GM19397 (cell line): Measurements from ENCODE around the gene MAP3K1.
"Not testable (repeated sequence)": the region's sequence is repeated elsewhere in the genome, so short reads cannot be mapped to it uniquely, and the experiment has no call there.

Experiments used
- ATAC-seq: cut with Tn5 transposase; IDR thresholded peaks from one replicate; pipeline ENCODE4 v1.9.1; 2021; ENCODE audit warnings: mild to moderate bottlenecking, moderate library complexity; ENCODE audit not compliant: unreplicated experiment

The MAP3K1 gene

DNA sequence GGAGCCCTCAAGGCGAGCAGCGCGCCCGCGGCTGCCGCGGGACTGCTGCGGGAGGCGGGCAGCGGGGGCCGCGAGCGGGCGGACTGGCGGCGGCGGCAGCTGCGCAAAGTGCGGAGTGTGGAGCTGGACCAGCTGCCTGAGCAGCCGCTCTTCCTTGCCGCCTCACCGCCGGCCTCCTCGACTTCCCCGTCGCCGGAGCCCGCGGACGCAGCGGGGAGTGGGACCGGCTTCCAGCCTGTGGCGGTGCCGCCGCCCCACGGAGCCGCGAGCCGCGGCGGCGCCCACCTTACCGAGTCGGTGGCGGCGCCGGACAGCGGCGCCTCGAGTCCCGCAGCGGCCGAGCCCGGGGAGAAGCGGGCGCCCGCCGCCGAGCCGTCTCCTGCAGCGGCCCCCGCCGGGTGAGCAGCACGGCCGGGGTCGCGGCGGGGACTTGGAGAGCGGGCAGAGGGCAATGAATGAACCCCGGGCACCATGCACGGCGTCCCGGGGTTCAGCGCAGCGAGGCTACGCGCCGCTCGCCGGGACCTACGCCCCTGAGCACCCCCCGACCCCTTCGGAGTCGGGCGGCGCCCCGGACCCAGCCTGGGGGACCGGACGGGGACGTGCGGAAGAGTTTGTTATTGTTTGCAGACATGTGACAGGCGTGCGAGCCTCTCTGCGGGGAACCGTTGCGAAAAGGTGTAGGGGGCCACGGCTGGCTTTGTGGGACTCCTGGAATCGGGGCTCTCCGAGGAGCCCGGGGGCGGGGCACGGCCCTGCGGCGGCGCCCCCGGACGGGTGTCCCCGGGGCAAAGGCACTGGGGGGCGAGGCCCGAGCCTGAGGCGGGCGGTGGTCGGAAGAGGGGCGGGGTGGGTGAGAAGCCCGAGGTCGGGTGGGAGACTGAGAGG is 553 bp downstream of the MAP3K1 start:
- peak; percentile 32 for ATAC-seq

DNA sequence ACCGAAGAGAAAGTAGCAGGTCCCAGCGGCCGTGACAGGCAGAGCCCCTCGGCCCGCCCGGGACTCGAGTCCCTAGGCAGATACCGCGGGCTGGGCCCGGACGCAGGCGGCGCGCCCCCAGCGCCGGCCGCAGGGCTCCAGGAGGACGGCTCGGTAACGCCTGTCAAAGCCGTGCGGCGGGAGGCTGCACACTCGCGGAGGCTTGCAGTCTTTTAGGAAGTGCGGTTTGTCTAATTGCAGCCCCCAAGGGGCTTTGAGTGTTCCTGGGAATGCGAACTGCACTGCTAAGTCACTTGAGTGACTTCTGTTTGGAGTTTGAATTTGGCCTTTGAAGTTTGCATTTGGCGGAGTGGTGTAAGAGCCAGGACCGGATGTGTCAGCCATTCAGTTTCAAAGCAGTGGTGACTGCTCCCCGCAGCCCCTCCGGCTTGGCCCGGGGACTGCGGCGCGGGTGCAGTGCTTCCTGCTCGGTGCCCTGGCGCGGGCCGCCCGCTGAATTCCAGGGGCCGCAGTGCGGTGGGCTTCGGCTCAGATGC is 1.3 kb downstream of the MAP3K1 start:
- peak; percentile 42 for ATAC-seq

DNA sequence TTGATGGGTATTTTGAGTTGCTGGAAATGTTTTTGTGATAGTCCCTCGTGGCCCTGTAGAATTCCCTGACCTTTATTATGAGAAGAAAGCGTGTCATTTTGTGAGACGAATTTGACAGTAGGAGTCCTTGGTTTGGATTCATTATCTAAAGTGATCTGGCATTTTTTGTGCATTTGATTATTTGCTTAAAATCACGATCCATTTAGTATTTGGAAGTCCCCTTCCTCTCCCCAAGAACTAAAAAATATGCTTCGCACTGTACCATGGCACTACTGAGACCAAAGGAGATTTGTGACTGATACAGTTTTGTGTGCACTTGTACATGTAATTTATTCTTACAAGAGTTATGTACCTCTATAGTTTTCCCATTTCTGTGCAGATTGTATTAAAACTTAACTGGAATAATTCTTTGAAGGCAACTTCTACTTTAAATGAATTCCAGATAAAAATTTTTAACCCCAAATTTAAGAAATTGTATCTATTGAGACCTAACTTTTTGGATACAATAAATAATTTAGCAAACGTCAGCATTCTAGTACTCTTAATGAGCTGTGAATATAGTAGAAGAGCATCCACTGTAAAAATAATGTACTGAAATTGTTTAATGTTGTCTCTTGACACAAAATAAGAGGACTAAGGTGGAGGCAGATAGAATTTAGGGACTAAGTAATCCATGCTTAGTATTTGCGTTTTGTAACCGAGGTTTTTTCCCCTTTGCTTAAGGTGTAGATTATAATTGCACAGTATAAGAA is 2.1 kb downstream of the MAP3K1 start:
- no peak for ATAC-seq

DNA sequence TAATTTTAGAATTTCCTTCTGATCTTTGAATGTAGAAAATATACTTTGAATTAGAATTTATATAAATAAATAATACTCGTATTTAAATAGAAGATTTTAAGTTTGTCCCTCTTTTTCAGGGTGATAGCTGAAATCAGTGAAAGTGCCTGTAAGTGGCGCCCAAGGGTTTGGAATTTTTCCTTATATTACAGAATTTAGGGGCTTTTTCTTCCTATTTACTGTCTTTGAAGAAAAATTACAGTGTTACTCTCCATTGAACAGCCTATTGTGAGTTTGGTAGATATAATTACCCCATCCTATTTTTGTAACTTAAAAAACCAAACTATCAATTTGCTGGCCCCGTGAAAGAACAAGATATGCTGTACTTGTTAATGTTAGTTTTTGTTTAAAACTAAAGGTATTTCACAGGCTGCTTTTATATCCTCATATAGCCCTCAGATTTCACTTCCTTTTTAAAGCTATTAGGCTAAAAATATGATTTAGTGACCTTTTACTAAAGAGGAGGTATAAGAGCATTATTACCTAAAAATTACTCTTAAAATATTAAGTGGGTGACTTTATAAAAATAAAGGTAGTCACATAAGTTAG is 3.2 kb downstream of the MAP3K1 start:
- no peak for ATAC-seq

DNA sequence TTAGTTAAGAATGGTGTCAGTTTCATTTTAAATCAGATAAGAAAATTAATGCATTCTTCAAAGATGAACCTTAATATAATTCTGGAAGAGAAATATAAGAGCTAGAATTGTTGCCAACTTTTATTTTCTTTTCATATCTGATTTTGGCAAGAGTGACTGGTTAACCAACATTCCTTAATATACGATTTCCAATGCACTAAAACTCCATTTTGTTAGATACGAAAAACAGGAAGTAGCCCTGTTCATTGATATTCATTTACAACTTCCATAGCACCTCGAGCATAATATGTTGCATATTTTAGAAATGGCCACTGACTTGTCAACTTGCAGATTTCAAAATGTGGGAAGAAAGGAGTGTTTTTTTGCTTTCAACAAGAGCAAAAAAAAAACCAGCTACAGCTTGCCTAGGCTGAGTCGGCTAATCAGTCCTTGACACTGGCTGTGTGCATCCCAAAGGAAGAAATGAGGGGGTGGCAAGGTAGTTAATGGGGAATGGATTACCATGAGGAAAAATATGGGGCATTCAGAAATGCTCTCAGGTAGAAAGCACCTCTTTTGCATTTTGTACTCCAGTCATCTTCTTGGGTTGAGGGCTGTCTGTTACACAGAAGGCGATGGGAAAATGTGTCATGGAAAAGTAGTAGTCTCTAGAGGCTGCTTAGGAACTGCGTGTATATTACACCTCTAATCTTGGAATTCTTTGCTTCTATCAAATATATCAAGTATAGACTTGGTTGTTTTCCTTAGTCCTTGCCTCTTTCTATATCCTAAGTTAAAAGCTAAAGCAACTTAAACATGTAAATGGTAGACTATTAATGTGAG is 3.9 kb downstream of the MAP3K1 start:
- ATAC-seq: no peak

DNA sequence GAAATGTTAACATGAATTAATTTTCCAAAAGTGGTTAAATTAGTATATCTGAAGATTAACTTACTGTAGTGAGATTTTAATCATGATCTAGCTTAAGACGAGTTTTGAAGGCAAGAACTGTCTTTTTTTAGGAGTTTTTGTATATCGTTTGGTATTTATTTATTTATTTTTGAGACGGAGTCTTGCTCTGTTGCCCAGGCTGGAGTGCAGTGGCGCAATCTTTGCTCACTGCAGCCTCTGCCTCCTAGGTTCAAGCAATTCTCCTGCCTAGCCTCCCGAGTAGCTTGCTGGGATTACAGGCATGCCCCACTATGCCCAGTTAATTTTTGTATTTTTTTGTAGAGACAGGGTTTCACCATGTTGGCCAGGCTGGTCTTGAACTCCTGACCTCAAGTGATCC is 6.5 kb downstream of the MAP3K1 start:
- ATAC-seq: not testable (repeated sequence)

DNA sequence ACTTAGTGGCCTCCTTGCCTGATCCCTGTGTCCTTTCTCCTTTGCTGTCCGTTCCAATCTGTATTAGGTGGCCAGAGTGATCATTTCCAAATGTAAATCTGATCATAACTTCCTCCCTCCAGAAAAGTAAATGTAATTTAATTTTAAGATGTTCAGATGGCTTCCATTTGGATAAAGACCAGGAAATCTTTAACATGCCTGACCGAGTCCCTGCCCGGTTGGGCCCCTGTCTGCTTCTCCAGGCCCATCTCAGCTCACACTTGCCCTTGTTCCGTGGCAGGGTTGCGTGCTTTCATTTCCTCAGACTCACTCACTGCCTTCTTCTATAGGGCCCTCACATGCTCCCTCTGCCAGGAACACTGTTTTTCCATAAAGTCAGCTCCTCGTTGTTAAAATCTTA is 7.6 kb downstream of the MAP3K1 start:
- no peak for ATAC-seq

DNA sequence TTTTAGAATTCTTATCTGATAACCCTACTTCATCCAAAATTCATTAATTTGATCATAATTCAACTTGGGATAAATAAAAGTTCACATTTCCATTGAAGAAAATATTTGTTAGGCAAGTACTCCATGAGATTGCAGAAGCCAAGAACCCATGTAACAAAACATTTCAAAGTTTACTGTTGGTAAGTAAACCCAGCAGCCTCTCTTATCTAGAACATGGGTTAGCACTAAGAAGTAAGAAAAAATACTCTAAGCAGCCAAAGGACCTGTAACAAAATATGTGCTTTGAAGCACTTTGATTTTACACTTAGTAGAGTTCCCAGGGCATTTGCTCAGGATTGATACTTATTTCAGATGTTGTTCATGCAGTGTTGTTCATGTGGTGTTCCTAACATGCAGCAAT is 8.7 kb downstream of the MAP3K1 start:
- ATAC-seq: no peak

DNA sequence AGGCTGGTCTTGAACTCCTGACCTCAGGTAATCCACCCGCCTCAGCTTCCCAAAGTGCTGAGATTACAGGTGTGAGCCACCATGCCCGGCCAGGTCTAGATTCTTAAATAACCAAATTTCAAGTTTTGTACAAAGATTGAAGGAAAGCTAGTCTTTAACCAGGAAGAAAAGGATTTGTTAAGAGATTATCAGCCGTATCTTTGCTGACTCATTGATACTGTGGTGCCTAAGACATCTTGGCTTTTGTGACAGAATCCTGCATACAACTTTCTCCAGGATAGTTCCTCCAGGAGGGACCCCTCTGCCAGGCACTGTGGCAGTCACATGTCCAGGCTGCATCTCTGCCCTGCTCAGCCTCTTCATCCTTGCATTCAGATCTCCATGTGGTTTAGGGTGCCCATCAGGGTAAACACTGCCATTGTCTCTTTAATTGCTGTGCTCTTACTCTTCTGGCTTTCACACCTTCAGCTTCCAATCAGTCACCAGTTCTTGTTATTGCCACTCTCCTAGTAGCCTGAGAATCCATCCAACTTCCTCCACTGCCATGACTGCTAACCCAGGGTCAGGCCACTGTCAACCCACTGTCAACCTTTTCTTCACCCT is 10.0 kb downstream of the MAP3K1 start:
- ATAC-seq: no peak

DNA sequence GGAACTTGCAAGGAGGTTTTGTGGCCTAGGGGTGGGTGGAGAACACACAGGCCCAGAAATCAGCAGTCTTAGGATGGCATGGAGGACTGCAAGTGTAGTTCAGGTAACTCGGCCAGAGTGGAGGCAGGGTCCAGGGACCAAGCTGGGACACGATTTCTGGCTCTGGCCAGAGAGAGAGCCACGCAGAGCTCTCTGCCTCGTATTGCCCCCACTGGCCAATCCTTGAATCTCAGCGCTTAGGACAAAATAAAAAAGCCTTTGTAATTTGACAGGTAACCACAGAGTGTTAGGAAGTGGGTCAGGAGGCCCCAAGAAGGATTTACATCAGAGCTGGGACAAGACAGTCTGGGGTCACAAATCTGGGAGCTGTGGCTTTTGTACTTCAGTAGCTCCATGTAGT is 11.7 kb downstream of the MAP3K1 start:
- no peak for ATAC-seq

DNA sequence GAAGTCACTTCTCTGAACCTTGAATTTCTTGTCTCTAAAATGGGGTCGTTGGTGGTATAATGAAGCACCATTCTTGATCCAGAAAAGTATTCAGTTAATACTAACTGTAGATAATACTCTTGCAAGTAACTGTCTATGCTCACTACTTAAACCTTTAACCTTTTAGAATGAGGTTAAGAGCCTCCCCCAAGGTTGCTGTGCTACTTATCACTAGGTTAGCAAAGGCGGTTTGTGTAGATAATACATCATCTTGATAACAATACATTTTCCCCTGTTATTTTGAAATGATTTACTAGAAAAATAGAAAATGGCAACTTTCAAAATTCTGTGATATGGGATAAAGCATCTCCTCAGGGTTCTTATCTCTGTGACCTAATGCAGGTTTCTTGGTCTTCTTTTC is 12.6 kb downstream of the MAP3K1 start:
- no peak for ATAC-seq

DNA sequence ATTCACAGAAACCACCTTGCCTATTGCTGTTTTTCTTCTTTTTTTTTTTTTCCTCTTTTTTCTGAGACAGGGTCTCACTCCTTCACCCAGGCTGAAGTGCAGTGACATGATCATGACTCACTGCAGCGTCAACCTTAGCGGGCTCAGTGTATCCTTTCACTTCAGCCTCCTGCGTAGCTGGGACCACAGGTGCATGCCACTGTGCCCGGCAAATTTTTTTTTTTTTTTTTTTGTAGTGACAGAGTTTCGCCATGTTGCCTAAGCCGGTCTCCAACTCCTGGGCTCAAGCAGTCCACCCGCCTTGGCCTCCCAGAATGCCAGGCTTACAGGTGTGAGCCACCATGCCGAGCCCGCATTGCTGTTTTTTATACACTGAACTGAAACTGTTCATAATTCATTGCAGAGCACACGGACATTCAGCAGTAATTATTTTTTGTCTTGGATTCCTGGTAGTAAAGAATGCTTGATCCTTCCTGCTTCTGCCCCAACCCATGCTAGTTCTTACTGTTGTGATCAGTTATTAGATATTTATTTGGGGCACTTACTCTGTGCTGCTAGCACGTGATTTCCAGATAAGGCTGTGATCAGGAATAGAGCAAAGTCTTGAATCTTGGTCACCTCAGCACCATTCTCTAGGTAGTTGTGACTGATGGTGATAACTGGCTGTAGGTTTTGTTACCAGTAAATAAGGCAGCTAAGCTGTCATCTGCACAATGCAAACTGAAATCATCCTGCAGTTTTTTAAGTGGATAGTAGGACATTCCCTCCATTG is 14.0 kb downstream of the MAP3K1 start:
- peak; percentile 51 for ATAC-seq

DNA sequence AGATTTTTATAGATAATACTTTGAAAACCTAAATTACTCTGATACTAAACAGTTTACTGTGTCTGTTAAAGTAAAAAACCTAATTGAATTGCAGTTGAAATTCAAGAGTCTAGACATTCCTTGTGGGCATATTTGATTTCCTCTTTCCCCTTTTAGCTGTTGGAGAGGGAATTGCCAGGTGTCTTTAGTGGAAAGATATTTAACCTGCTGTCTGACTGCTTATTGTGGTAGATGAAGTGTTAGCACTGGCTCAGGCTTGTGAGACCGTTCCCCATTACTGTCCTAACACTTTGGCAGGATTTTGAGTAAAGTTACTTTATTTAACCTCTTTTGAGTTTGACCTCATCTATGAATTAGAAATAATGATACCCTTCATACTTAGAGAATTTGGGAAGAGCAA is 16.4 kb downstream of the MAP3K1 start:
- ATAC-seq: no peak

DNA sequence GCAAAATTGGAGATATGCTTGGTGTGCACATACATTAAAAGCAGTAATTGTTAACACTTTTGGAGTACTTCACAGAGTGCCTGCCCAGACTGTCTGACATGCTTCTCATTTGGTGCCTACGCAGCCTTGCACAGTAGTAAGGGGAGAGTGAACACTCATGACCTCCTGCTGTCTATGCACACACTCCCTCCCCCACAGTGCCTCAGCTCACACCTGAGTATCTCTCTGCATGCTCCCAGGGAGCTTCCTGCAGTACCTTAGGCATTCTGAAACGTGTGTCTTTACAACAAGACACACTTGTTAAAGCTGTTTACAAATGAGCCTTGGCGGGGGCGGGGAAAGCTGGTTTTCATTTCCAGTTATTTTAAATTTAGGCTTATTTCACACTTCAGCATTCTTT is 18.0 kb downstream of the MAP3K1 start:
- no peak for ATAC-seq

DNA sequence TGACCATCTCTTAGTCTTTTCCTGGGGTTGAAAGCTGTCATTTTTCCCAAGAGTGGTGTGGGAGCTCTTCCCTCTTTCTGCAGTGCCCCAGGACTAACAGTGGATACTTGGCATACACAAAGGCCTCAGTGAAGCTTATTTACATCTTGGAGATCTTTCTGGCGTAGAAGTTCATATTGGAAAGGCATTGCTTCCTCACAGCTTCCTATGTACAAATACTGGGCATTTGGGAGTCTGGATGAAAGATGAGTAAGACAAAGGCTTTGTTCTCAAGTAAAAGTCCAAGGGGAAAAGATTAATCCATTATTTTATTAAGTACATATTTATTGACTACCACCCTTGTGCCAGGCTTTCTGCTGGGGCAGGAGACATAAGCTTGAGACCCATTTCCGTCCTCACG is 22.0 kb downstream of the MAP3K1 start:
- ATAC-seq: no peak

DNA sequence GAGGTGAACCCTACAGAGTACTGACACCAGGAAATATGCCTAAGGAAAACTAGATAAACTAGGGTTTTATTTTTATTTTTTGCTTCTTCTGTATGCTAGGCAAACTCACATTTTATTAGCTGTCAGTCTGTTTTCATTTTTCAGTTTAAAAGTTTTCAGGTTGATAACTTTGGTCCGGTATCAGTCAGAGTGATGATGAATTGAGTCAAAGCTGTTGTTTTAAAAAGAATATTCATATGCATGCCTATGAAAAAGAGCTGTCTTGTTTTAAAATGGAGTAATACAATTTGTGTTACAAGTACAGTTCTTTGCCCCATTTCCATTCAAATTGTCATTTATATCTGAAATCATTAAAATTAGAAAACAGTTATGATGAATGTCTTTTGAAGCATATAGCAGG is 22.6 kb downstream of the MAP3K1 start:
- ATAC-seq: no peak

DNA sequence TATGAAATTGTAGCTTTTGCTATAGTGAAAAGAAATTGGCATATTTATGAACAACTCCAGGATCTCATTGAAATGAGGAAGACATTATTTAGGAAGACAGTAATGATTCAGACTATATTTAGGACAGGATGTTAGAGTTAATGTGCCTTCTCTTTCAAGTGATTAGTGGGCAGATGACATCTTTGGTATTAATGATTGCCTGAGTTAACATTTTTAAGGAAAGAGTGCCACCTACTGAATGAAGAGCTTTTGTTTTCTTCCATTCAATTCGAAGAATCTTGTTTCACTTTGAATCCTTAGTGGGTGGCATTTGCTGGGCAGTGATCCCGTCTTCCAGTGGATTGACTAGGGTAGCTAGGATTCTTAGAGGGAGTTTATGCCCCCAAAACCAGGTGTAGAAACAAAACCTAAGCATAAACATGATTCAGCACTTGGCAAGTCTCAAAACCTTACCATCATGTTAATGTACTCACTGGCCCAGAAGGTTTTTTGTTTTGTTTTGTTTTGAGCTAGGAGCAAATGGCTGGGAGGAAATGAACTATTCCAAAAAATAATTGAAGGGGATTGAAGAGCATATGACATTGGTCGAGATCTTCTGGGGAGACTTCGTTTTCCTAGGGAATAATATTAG is 23.2 kb downstream of the MAP3K1 start:
- ATAC-seq: no peak

DNA sequence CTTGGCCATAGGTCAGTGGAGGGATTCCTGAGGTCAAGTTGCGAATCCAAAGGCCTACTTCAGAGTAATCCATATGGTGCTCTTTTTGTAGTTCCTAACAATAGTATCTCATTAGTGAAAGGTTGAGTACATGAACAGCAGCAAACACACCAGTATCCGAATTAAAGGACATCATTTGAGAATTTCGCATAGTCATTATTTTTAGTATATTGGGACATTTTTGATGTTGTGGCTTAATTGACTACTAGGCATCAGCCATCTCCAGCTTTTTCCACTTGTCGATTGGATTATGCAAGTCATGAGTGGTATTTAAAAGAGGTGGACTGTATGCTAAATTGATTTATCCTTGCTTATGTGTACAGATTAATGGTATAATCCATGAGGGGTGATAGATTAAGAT is 23.7 kb downstream of the MAP3K1 start:
- ATAC-seq: no peak

DNA sequence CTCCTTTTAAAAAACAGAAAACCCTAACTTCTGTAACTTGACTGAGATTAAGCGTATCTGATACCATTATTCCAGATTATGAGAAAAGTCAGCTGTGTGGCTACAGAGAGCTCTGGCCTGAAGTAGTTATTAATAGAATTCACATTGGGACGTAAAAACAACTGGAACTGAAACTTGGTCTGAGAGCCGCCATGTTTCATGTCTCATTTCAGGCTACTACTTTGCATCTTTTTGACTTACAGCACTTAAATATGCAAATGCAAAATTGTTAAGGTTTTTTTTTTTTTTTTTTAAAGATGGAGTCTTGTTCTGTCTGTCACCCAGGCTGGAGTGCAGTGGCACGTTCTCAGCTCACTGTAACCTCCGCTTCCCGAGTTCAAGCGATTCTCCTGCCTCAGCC is 25.2 kb downstream of the MAP3K1 start:
- no peak for ATAC-seq
